ENCODE results near the gene AUTS2.
A peak's percentile ranks its signal among the peaks of the same experiment; 100 is the strongest.

The AUTS2 gene

DNA sequence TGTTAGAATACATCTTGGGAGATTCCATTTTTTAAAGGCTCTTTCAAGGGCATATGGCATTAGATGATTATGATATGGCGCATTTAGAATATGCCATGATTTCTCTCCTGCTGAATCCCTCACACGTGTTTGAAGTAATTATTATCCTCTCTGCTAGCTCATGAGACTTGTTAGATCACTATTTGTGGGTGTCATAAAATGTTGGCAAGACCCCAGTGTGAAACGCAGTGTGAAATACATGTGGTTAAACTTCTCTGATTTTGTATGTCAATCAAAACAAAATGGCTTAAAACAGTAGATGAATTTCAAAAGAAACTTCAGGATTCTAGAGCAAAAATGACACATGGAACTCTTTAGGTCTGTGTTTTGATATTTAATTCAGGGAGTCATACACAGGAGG is 560.8 kb downstream of the AUTS2 start:
- DNase-seq: no peak

GRCh38 chr7:70165477-70166170 is 567.3 kb downstream of the AUTS2 start:
- no peak for DNase-seq

GRCh38 chr7:70171369-70171920 is 573.2 kb downstream of the AUTS2 start:
- DNase-seq: no peak

DNA sequence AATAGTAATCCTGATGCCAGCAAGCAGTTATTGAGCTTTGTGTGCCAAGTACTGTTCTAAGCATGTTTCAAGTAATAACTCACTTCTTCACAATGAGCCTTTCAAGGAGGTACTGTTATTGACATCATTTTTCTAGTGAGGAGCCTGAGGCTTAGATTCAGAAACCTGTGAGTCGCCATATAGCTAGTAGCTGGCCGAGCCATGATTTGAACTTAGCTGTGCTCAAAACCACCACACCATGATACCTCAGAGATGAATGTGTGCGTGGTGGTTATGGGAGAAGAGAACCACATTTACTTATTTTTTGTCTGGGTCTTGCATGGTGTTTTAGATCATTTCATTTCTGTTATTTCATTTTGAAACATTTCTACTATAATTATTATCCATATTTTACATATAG is 578.9 kb downstream of the AUTS2 start:
- DNase-seq: no peak

- no peak for DNase-seq
Measured at GRCh38 chr7:70178211-70178610, 579.9 kb downstream of the AUTS2 start.

GRCh38 chr7:70178787-70179186 is 580.5 kb downstream of the AUTS2 start:
- no peak for DNase-seq

DNA sequence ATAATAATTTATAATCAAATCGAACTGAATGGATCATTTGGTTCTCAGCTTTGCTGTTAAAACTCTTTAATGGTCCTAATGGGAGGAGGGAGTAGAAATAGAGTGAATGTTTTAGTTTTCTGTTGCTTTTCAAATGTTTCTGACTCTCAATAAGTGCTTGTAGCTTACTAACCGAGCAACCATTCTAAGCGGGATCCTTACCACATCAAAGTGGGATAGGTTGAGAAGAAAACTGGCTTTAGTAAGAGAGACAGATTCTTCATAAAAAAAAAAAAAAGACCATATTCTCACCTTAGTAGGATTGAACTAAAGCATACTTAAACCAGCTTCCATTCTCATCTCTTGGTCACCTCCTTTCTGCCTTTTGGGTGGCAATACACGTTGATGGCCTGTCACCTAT is 584.2 kb downstream of the AUTS2 start:
- no peak for DNase-seq

- DNase-seq: no peak
Measured at GRCh38 chr7:70183278-70183677, 585.0 kb downstream of the AUTS2 start.

DNA sequence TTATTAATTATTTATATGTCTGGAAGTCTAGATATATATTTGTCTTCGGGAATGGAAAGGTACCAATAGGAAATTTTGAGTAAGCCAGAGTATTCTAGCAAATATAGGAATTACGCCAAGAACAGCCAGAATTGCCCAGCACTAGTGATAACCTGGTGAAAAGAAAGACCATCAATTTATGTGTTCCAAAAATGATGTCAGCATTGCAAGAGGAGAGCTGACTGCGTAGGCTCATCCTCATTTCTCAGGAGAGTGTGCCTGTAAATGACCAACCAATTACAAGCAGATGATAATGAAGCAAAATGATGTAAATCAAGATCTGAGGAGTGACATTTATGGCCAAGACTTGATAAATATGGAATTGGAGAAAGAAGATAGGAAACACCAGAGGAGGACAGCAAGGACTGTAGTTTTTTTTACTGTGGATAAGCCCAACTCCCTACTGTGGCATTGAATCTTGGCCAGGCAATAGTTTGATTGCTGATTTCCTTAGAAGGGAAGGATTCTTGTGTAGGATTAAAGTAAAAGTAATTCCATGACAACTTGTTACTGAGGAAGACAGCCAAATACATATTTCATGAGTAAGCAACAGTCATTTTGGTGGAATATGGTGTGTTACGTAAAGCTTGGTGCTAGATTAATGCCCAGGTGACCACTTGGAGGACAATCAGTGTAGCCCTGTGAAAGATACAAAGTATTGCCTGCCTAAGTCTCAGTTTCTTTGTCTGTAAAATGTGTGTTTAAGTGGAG is 590.8 kb downstream of the AUTS2 start:
- DNase-seq: no peak

- no peak for DNase-seq
Measured at GRCh38 chr7:70189776-70190175, 591.5 kb downstream of the AUTS2 start.

DNA sequence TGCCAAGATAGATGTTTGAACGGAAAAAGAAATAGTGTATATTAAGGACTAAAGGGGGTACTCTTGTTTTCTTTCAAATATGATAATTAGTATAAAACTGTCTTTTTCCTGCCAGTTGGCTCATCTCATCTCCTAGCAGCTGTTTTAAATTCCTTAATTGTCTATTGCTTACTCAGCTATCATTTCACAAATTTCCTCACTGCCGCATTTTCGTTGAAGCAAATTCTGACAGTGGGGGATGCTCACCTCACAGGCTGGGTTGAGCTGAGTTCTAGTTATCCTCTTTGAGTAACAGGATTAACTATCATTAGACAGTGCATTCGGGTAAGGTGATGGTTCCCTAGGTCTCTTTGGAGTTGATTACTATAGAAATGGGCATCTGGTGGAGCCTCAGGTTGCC is 592.0 kb downstream of the AUTS2 start:
- DNase-seq: no peak

DNA sequence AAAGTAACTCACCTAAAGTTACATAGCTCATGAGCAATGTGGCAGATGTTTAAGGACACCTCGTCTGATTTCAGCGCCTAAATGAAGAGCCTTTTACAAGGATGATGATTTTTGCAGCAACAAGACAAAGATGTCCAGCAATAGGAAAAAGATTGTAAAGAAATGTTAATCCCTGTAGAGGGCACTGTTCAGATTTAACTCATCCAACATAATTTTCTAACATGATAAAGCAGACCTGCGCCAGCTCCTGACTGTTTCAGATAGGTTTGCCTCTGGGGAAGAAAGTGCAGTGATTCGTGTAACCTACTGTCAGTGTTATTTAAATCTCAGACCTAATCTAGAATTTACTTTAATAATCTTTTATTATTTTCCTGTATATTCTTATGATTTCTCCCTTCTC is 595.2 kb downstream of the AUTS2 start:
- peak; percentile 16 for DNase-seq

DNA sequence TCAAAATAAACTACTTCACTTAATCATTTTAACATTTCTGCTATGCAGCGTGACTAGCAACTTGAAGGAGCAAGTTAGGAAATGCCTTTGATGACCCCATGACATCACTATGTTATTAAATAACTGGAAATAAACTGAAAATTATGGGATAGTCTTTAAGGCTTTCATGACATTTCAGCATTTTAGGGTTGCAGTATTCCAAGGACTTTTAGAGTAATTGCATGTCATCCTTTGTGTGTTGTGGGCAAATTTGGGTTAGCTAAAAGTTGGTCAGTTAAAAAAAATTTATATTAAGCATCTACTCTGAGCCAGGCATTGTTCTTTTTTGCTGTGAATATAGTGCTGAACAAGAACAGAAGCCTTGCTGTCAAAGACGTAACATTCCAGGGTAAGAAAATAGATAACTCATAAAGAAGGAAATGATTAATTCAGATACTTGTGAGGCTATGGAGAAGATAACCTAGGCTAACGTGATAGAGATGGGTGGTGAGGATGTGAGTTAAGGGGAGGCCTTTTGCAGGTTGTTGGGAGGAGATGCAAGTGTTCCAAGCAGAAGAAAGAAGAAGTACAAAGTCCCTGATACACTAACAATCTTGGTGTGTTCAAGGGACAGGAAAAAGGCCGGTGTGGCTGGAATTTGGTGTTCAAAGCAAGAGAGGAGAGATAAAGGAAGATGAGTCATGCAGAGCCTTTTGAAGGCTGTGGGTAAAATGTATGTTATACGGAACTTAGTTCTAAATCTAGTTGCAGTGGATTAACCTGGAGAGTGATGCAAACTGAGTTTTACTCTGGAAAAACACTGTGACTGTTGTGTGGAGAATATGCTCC is 610.2 kb downstream of the AUTS2 start:
- no peak for DNase-seq

GRCh38 chr7:70210200-70210935 is 612.1 kb downstream of the AUTS2 start:
- no peak for DNase-seq

- DNase-seq: no peak
Measured at GRCh38 chr7:70210936-70211310, 612.6 kb downstream of the AUTS2 start.

GRCh38 chr7:70212281-70212680 is 614.0 kb downstream of the AUTS2 start:
- peak; percentile 64 for DNase-seq

- DNase-seq: peak; percentile 70
Measured at GRCh38 chr7:70214071-70214470, 615.8 kb downstream of the AUTS2 start.

GRCh38 chr7:70215491-70215890 is 617.2 kb downstream of the AUTS2 start:
- DNase-seq: no peak

GRCh38 chr7:70217571-70217970 is 619.3 kb downstream of the AUTS2 start:
- DNase-seq: no peak

DNA sequence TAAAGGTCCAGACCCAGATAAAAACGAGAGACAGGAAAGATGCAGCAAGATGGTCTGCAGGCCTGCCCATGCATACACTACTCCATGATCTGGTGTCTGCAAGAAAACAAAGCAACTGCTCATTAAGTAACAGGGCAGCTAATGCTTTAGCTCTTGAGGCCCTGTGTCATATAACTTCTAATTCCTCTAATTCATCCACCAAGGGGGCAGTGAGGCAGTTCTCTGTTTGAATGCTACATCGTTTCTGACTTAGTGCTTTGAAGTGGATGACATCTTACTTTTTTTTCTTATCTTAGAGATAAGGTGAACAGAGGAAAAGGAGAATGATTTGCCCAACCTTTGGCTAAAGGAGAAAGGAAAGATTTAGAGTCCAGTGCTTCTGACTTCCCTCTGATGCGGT is 619.7 kb downstream of the AUTS2 start:
- no peak for DNase-seq

DNA sequence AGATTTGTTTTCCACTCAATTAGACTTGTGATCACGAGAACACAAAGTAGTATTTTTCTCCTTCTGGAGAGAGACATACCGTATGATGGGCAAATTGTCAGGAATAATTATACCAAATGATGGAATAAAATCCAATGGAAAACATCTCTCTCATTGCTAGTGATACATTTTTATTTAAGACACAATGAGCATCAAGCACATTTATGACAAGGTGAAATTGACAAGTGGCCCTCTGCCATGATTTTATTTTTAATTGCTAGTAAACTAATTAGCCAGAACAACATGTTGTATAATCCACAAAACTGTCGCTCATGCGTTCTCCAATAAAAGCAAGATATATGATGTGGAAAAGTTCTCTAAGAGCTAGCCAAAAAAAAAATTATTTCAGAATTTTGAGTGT is 620.8 kb downstream of the AUTS2 start:
- DNase-seq: peak; percentile 84

GRCh38 chr7:70229242-70229641 is 631.0 kb downstream of the AUTS2 start:
- DNase-seq: no peak

GRCh38 chr7:70230761-70231160 is 632.5 kb downstream of the AUTS2 start:
- DNase-seq: no peak
